Glutamatergic neuron (in vitro differentiated cells): ENCODE data around the gene ARHGEF9. TPM values are rescaled to one million over a fixed set of nuclear protein-coding genes. Genes with fewer than 3 reads are reported as not detected.

Source experiments
- DNase-seq: peaks from one replicate; pipeline ENCODE4 v3.0.0; 2022
- H3K27ac Mint-ChIP-seq: one replicate; pipeline ENCODE4 v1.8.0; 2020; ENCODE audit warnings: mild to moderate bottlenecking, mixed read lengths, inconsistent platforms; ENCODE audit not compliant: unreplicated experiment
- H3K27me3 Mint-ChIP-seq: one replicate; pipeline ENCODE4 v1.8.0; 2020; ENCODE audit warnings: mild to moderate bottlenecking, moderate library complexity, mixed read lengths, inconsistent platforms; ENCODE audit not compliant: unreplicated experiment
- H3K36me3 Mint-ChIP-seq: one replicate; pipeline ENCODE4 v1.8.0; 2020; ENCODE audit warnings: mild to moderate bottlenecking, mixed read lengths, inconsistent platforms; ENCODE audit not compliant: unreplicated experiment
- H3K4me1 Mint-ChIP-seq: one replicate; pipeline ENCODE4 v1.8.0; 2020; ENCODE audit warnings: mild to moderate bottlenecking, low read depth, mixed read lengths, inconsistent platforms; ENCODE audit not compliant: unreplicated experiment
- H3K4me3 Mint-ChIP-seq: one replicate; pipeline ENCODE4 v1.8.0; 2020; ENCODE audit warnings: mild to moderate bottlenecking, mixed read lengths, inconsistent platforms; ENCODE audit not compliant: unreplicated experiment
- H3K9me3 Mint-ChIP-seq: one replicate; pipeline ENCODE4 v1.8.0; 2020; ENCODE audit warnings: mild to moderate bottlenecking, moderate library complexity, mixed read lengths, inconsistent platforms; ENCODE audit not compliant: unreplicated experiment
- microRNA-seq: library from miRNA; unstranded; fragments of <30 nt; microRNA quantifications from one replicate; pipeline ENCODE4, GENCODE V29; 2020; ENCODE audit not compliant: unreplicated experiment
- total RNA-seq: library from RNA; stranded (reverse); fragmentation: NEBNext Ultra II Directional; extraction: Animal tissue kit (Norgen Biotek cat#: 25700); gene quantifications from one replicate; pipeline ENCODE4 v1.2.1, GENCODE V29; 2021; ENCODE audit not compliant: unreplicated experiment
- TF ChIP-seq, protein P1 (sequence below): fragments of 200-600 bp; sonication (generic); IDR thresholded peaks from one replicate; pipeline ENCODE4 v1.5.0; 2021; ENCODE audit not compliant: partially characterized antibody, unreplicated experiment

The ARHGEF9 gene
- total RNA-seq, 1 donor from 2014 or later: 138 TPM

DNA sequence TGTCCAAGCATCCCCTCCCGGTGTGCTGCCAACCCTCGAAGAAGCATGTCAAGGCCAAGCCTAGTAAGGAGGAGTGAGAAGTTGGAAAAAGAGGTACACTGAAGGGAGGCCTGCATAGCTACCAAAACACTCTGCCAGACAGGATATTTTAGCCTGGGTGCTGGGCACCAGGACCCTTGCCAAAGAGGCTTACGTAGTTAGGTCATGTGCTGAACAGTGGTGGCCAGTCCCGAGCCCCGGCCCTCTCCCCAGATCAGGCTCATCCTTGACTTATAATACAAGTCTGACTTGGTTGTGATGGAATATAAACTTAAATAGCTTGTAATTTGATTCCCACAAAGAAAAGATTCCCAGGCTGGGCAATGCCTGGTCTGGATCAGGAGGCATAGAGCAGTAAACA lies 149.3 kb downstream of the ARHGEF9 start:
- TF ChIP-seq, protein P1, sequence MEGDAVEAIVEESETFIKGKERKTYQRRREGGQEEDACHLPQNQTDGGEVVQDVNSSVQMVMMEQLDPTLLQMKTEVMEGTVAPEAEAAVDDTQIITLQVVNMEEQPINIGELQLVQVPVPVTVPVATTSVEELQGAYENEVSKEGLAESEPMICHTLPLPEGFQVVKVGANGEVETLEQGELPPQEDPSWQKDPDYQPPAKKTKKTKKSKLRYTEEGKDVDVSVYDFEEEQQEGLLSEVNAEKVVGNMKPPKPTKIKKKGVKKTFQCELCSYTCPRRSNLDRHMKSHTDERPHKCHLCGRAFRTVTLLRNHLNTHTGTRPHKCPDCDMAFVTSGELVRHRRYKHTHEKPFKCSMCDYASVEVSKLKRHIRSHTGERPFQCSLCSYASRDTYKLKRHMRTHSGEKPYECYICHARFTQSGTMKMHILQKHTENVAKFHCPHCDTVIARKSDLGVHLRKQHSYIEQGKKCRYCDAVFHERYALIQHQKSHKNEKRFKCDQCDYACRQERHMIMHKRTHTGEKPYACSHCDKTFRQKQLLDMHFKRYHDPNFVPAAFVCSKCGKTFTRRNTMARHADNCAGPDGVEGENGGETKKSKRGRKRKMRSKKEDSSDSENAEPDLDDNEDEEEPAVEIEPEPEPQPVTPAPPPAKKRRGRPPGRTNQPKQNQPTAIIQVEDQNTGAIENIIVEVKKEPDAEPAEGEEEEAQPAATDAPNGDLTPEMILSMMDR: no peak
- H3K27me3 Mint-ChIP-seq: no peaks in the 10 kb centered on the region
- H3K4me3 Mint-ChIP-seq: no peak overlapping the region
- H3K27ac Mint-ChIP-seq: no peak overlapping the region
- no peak for DNase-seq
- H3K9me3 Mint-ChIP-seq: no peaks in the 10 kb centered on the region
- H3K4me1 Mint-ChIP-seq: no peaks in the 10 kb centered on the region
- peaks cover 13% of the 10 kb centered on the region for H3K36me3 Mint-ChIP-seq

DNA sequence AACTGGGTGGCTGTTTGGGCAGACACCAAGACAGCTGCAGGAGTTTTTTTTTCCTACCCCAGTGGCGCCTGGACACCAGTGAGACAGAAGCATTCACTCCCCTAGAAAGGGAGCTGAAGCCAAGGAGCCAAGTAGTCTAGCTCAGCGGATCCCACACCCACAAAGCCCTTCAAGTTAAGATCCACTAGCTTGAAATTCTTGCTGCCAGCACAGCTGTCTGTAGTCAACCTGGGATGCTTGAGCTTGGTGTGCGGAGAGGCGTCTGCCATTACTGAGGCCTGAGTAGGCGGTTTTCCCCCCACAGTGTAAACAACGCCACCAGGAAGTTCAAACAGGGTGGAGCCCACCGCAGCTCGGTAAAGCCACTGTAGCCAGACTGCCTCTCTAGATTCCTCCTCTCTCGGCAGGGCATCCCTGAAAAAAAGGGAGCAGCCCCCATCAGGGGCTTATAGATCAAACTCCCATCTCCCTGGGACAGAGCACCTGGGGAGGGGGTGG lies 171.4 kb downstream of the ARHGEF9 start:
- peaks cover 4% of the 10 kb centered on the region for H3K9me3 Mint-ChIP-seq
- H3K27me3 Mint-ChIP-seq: no peaks in the 10 kb centered on the region
- H3K36me3 Mint-ChIP-seq: no peaks in the 10 kb centered on the region
- no peaks in the 10 kb centered on the region for H3K4me1 Mint-ChIP-seq
- TF ChIP-seq, protein P1: no peak
- no peak overlapping the region for H3K4me3 Mint-ChIP-seq
- DNase-seq: no peak
- H3K27ac Mint-ChIP-seq: no peak overlapping the region

GRCh38 chrX:63585936-63586335 lies 199.1 kb downstream of the ARHGEF9 start:
- no peaks in the 10 kb centered on the region for H3K4me1 Mint-ChIP-seq
- TF ChIP-seq, protein P1: no peak
- no peak for DNase-seq
- no peaks in the 10 kb centered on the region for H3K36me3 Mint-ChIP-seq
- peaks cover 1% of the 10 kb centered on the region for H3K9me3 Mint-ChIP-seq
- no peaks in the 10 kb centered on the region for H3K27me3 Mint-ChIP-seq
- H3K4me3 Mint-ChIP-seq: no peak overlapping the region
- H3K27ac Mint-ChIP-seq: no peak overlapping the region

Small RNA genes lying within 50 kb of the gene (microRNA-seq; reads per million reads assigned to microRNA genes)
- gene MIR1468: 8.1 reads per million, percentile 43 among the genes with 10 or more reads in this experiment
